GM19467 (cell line): ENCODE measurements around the gene ZNF423.

Source experiments
- ATAC-seq: cut with Tn5 transposase; IDR thresholded peaks from one replicate; pipeline ENCODE4 v1.9.1; 2021; ENCODE audit warnings: mild to moderate bottlenecking, moderate library complexity; ENCODE audit not compliant: unreplicated experiment

ZNF423 gene

DNA sequence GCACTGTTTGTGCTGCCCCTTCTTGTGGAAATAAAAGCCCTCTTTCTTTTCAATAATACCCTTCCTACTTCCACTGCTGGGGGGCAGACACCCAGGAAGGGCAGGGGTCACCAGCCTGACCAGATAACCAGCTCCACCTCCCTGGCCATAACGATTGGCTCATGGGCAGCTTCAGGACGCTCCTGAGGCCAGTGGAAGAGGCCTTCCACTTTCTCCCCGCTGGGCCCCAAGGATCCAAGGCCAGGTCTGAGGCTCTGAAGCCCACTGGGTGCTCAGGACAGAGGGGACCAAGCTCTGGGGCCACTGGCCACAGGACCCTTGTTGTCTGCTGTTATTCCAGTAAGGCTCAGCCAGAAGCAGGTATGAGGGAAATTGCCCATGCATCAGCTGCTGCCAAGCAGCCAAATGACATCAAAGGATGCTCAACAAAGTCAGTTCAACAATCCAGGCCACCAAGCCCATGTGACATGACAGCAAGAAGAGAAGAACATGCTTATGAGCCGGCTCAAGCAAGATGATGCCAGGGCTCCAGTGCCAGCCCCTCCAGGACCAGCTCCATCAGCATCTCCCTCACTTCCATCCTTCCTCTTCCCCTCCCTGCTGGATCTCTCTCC, 238.8 kb downstream of the ZNF423 start:
- ATAC-seq = no peak

DNA sequence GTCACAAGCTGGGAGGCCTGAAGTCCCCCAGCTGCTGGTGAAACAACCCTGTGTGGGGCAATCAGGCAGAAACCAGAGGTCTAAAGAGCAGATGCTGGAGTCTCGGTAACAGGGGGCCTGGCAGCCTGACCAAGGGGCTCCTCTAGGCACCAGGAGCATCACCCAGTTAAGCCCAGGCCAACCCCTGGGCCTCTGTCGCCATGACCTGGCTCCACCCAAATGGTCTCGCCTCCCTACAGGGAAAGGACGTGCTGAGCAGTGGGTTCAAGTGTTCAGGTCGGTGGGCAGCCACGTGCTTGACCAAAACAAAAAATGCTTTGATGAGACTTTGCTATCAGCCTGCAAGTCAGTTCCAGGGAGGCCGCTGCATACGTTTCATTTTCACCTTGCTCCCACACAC, 240.3 kb downstream of the ZNF423 start:
- ATAC-seq = no peak

DNA sequence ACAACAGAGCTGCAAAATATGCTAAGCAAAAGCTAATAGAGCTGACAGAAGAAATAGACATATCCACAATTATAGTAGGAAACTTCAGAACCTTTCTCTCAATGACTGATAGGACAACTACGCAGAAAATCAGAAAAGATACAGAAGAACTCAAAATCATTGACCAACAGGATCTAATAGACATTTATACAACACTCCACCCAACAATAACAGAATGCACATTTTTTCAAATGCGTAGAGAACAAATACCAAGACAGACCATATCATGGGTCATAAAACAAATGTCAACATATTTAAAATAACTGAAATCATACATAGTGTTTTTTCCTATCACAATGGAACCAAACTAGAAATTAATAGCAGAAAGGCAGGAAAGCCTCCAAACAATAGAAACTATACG, 244.9 kb downstream of the ZNF423 start:
- ATAC-seq = no peak

DNA sequence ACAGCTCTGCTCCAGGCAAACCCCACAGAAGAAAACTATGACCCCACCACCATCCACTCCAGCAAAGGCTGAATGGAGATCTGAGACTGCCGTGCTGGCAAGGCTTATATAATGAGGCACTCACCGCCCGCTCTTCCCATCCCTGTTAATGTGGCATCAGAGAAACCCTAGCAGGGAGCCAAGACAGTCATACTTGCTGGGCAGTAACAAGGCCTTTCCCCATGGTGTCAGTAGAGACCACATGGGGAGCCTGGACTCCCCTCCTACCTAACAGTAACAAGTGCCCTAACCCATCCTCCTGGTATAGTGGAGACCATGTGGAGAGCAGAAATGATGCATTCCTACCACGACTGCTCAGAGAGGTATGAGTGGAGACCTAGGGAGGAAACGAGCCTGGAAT, 247.1 kb downstream of the ZNF423 start:
- ATAC-seq = no peak

DNA sequence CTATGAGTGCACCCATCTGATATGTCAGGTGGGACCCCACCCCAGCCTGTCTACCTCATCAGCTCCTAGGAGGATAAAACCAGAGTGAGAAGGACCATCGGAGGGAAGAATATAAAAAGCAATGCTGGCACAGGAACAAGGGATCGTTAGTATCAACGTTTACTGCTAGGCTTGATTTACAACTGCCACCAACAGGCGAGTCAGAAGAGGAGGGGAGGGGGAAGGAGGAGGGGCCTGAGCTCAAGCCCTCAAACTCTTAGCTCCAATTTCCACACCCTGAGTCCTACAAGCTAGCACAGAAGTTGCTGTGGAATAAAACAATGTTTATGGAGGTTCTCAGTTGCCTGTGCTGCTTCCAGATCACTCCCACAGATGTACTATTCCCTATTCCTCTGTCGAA, 247.8 kb downstream of the ZNF423 start:
- ATAC-seq = no peak

DNA sequence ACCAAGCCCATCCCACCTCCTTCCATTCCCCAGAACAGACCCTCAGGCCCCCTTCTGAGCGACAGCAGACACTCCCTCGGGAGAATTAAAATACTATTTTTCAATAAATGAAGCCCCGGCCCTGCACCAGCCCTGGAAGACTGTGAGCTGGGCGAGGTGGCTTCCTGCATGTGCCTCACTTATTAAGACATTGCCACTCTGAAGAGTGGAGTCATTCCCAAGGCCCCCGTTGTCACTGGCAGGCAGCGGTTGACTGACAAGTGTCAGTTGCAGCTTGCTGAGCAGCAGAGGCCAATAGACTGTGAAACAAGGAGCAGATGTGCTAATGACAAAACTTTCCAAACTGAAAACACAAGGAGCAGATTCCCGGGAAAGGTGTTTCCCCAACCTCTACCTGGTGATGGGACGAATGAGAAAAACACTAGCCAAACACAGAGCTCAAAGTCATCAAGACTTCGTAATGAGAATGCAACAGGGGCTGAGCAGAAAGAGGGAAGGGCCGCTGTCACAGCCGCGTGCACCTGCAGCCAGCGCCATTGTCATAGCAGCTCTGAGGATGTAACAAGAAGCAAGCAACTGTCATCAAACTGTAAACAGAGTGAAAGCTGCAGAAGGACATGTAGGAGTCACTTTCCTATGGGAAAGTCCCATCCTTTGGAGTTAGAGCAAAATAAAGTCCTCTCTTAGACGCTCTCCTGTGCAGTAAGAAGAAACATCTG, 250.2 kb downstream of the ZNF423 start:
- no peak for ATAC-seq

DNA sequence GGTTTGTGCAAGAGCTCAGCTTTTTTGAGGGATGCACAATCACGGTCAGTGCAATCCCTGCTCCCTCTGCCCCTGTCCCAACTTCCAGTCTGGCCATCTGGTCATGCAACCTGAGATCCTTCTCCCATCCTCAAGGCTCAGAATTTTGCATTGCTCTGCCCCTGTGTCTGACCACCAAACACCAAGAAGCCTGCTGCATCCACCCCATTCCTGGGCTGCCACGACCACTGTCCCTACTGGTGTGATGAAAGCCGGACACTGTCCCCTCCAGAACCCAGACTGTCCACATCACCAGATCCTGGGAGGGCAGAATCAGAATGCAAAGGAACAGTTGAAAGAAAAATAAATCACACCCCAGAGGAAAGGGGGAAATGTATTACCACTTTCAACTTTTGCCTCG, 251.3 kb downstream of the ZNF423 start:
- ATAC-seq = no peak

DNA sequence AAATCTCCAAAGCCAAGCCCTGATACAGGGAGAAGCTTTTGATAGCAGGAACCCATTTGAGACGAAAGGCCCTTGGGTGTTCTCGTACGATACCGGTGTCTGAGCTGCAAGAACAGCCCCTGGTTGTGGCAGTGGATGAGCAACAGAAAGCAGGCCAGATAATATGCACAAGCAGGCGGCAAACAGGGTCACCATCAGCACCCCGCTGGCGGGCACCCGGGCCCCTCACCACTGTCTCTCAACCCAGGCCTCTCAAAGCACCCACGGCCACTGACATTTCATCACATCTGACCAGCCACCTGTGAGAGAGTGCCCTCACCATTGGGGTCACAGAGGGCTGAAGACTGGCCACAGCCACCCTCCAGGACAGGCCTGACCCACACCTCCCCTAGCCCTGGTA, 252.0 kb downstream of the ZNF423 start:
- no peak for ATAC-seq

DNA sequence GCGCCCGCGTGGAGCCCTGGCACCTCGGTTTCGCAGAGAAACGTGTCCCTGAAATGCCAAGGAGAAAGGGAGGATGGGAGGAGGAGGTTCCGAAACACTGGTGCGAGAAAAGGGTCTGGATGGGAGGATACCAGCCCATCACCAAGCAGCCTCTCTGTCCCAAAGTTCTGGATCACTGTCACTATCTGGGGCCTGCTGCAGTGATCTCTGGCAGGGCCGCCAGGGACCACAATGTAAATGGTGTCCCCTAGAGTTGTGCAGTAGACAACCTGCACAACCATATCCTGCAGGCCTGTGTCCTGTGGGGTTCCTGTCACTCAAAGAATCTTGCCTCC, 253.0 kb downstream of the ZNF423 start:
- ATAC-seq = no peak

DNA sequence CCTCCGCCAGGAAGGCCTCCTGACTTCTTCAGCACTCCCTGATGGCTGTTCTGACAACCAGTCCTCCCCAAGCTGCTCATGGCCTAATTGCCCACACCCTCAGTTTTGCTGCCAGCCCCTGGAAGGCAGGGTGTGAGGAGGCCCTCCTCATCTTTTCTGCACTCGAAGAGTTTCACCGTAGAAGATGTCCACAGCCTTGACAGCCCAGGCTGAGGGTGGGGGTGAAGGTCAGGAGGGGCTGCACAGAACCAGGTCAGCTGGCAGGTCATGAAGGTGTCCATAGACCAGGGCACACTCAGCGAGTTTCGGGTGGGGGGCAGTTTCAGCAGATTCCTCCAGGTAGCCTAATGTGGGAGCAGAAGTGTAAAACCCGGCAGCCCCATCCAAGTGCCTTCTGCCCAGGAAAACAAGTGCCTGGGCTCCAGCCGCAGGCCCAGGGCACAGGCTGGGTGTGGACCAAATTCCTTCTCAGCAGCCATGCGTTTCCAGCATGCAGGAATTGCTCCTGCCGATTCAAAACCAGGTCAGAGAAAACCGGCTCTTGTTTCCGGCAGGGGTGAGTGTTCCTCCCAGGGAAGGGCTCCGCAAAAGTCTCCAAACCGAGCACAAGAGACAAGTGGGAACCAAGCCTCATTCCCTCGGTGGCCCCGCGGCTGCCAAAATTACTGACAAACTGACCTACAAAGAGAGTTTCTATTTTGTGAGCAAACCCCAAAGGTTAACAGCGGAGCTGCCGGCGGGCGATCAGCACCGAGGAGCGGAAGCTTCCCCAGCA, 253.5 kb downstream of the ZNF423 start:
- ATAC-seq = no peak

DNA sequence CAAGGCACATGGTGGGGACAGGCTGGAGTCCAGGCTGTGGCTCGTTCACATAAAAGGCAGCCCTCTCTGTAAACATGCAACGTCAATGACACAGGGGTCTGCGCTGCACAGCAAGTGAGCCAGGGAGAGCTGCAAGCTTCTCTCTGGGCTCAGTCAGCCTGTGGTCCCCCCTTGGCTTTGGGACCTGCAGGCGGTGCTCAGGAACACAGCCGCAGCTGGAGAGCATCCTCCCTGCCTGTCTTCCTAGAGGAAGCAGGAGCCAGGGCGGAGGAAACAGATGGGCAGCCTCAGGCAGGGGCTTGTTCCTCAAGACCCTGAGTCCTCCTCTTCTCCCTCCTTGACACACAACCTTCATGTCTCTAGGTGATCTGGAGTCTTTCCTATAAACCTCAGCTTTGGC, 254.3 kb downstream of the ZNF423 start:
- ATAC-seq = no peak

DNA sequence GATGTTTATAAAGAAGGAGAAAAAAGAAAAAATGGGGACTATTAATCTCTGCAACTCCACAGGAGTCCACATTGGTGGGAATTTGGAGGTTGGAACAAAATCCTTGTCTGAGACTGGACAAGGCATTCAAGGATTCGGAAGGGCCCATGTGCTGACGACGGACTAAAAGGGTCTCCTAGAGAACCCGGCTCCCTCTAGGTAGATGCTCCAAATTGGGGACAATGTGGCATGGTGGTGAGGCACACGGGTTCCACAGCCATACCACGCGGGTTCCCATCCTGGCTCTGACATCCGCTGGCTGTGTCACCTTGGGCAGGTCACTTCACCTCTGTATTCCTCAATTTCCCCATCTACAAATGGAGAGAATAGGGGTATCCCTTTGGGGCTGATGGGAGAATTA, 254.9 kb downstream of the ZNF423 start:
- no peak for ATAC-seq

DNA sequence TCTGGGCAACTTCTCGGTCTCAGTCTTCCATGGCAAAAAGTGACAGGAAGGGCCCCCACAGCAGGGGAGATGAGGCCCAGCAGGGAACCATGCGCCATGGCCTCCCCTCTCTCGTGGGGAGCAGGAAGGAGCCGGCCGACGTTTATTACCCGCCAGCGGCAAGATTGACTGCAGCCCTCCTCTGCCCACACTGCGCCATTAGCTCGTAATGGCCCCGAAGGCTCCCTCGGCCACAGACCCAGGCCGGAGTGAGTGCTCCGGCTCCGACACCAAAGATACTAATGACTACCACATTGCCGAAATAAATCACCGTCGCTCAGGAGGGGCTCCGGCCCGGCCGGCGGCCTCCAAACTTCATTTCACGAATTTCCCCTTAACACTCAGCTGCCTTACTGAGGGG, 255.4 kb downstream of the ZNF423 start:
- ATAC-seq = no peak

DNA sequence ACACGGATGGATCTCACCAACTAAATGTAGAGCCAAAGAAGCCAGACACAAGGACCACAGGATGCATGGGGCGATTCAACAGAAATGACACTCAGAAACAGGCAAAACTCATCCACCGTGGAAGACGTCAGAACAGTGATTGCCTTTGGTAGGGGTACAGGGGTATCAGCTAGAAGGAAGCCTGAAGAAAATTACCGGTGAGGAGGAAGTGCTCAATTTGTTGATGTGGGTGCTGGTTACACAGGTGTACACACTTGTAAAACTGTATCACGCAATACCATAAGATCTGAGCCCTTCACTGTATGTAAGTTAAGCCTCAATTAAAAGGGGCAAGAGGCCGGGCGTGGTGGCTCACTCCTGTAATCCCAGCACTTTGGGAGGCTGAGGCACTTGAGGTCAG, 256.2 kb downstream of the ZNF423 start:
- ATAC-seq = no peak

DNA sequence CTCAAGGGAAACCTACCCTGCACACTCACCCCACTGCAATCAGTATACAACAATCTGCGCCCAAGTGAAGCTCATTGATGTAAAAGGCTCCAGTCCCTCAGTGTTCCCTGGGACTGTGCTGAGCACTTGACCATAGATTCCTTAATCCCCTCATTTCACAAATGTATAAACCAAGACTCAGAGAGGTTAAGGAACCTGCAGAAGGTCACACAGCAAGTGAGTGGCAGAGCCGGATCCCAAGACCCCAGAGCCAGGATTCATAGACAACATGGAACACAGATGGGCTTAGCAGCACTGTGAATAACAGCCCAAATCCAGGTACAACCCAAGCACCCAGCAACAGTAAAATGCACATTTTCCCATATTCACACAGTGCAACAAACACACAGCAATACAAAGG, 256.6 kb downstream of the ZNF423 start:
- ATAC-seq = no peak

DNA sequence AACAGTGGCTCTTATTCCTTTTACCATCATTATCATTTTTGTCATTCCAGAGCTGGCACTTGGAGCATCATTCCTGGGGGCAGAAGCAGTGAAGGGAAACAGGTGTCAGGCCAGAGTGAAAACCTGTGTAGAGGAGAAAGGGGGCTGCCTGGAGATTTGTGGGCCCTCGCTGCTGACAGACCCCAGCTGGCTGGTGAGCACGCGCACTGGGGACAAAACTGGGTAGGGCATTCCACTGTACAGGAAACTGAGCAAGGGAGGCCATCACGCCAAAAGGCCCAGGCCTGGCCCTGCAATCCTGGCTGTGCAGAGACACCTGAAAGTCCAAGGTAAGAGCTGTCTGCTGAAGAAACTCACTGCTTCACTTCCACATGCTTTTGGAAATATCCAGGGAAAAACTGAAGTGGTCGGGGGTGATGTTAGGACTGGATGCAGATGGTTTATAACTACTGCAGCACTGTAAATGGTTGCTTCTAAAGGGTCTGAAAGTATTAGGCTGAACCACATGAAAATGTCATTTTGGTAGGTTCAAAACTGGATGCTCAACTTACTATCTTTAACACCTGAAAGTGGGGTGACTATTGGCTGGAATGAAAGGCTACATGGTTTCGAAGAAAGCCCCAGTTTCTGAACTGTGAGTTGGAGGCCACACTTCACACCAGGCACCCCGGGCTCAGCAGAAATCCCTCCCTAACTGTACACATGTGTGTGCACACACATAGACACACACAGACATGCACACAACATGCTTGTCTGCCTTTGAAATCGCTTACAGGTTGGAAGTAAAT, 257.3 kb downstream of the ZNF423 start:
- no peak for ATAC-seq

DNA sequence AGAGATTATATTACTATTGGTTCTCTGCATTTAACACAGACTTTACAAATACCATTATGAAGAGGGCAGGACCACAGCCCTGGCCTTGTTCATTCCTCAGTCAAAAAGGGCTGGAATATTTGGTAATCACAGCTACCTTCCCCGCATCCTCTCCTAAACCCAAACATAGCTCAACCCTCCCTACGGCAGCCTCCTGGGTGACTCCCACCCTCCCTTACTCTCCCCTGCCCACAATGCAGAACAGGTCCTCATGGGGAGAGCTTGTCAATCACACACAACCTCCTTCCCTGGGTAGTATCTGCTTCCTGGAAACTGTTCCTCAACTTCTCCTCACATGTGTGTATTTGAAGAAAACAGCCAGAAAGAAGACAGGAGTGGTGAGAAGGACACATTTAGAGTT, 258.1 kb downstream of the ZNF423 start:
- no peak for ATAC-seq

DNA sequence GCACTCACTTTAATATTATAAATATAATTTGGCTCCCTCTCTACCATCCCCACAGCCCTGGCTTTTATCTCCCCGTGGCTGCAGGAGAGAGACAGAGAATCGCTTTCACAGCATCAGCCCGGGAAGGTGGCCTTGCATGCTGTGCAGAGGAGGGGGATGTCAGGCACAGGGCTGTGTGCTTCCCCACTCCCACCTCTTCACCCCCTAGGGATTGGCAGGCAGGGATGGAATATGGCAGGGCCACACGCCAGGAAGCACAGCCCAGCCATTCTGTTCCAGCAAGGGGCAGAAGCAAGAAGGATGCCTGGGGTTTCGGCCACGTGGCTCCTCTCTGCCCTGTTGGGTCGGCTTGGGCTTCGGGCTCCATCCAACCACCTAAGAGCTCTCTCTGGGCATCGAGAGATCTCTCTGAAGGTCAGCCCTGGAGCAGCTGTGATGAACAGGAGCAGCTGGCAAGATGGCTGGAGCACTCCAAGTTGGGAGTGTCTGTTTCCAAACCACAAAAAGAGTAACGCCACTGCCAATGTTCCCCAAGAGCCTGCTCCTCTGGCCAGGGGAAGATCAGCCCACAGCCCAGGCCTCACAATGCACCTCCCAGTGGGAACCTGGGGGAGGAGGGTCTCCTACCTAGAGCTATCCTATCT, 259.1 kb downstream of the ZNF423 start:
- no peak for ATAC-seq

DNA sequence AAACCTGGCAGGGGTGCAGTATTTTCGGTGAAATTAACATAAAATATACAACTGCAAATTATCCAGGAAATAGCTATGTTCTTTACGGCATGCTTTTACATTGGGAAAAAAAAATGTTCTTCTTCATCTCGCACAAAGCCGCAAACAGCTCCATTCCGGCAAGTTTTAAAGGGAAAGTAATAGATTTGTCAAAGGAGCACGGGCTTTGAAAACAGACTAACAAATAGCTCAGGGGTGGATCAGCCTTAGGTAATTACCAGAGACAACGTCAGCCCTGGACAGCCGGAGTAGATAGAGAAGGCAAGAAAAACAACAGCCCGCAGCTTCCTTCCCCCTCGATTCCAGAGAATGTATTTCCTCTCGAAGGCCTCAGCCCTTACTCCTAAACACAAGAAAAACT, 259.8 kb downstream of the ZNF423 start:
- ATAC-seq = no peak

DNA sequence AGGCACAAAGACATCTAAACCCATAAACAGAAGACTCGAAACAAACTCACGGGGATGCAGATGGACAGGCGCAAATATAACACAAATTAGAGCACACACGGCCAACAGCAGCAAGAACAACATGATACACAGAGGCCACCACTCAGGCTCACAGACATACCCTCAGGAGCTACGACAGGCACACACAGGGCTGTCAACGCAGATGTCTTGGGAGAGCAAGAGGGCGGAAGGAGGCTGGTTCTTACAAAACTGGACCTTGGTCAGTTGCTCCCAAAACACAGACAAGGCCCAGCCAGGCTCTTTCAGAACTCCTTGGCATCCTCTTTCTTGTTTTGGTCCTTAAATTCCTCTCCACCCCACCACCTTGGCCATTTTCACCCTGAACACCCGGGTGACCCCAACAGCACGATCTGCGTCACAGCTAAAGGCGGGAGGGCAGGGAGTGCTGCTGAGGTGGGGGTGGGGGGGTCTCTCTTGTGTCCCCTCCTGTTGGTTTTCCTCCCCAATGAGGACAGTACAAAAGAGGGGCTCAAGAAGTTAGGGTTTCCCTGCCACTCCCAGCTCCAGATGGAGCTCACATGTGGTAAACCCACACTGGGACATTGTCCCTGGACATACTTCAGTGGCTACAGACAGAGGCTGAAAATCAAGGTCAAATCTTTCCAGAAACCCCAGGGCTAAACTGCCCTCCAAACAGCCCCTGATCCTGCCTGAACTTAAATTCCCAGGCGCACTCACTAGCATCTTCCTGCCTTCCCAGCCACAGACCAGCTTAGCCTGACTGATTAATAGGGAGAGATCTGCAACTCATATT, 261.0 kb downstream of the ZNF423 start:
- ATAC-seq = no peak
